OCI-M2 (cell line): ENCODE results near the gene SHC3.

Source experiments
- DNase-seq: peaks from one replicate; lab custom pipeline; 2025; ENCODE audit not compliant: unreplicated experiment; lab: John Stamatoyannopoulos, UW

The SHC3 gene

DNA sequence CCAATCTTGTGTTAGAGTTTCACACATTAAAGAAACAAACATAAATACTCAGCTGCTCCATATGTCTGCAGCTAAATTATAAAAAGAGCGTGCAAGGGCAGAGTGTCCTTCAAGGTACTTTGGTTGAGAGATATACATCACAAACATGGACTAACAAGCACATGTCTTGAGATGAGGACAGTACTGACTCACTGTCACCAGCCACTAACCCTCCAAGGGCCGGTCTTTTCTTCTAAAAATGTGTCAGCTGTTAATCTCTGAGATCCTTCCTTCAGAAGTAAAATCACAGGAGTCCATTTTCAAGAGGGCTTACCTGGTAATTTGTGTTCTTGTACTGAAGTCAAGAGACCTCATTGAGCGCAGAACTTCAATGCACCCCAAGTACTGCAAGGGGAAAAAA is 66.4 kb downstream of the SHC3 start:
- no peak for DNase-seq

DNA sequence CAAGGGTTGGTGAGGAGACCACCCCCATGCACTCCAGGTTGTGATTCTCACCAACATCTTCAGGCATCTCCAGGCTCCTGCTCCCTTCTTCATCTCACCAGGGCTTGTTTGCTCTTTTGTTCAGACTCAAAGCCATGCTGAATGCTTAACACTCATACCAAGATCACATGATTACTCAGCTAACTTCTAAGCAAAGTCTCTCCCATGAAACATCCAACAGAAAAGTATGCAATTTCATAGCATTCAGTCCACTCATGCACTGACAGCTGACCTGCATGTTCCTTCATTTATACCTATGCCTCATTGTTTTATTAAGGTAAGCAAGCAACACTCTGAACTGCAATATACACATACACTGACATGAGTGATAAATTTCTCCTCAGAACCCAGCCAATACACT is 69.0 kb downstream of the SHC3 start:
- no peak for DNase-seq

DNA sequence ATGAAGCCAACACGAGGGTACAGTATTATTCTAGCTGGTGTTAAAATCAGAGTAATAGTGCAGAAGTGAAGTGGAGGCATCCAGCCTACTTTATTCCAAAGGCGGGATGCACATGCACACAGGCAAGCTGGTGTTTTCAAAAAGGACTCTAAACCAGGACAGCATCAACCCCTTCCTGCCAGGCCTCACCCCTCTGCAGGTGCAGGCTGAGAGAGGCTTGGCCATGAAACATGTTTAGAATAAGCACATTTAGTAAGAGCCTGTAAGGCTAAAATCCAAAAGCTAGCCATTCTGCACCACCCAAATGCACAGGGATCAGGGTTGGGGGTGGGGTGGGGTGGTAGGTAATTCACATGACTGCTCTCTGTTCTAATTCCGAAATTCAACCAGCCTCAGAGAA is 71.2 kb downstream of the SHC3 start:
- no peak for DNase-seq

DNA sequence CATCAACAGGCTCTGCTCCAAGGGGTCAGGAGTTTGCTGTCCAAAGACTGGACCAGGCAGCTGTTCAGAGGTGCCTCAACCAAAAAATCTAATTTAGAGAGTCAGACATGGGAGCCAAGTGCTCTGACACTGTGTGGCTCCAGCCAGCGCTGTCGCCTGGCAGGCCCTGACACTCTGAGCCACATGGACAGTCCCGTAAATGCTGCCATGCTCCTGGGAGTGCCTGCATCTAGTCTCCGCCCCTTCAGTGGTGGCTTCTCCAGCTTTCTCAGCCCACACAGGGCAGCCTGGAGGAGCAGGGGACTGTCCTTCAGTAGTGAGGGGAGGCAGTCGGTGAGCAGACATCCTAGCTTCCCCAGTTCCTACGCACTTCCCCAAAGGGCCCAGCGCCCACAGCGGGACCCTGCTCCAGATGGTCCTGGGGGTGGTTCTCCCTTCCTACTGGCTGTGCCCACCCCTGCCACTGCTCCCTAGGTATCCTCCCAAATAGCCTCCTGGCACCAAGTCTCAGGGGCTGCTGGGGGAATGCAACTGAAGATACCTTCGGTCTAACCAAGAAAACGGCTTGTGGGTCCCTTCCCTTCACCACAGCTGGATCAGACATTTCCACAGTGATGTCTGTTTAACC is 72.3 kb downstream of the SHC3 start:
- DNase-seq, result no peak

DNA sequence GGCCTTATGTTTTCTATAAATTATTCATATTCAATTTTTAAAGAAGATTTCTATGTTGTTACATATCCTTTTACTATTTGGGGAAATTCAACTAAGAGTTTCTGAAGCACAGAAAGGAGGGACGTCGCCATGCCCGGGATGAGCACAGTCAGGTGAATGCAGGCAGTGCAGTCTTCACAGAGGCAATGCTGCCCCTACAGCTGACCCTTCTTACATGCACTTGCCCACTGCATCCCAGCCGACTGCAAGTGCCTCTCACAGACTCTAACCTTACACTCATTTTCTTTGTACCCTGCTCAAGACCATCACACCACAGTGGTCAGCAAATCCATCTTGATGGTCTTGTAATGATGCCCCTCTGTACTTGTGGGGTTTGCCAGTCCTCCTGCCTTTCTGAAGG is 73.8 kb downstream of the SHC3 start:
- DNase-seq, result no peak

DNA sequence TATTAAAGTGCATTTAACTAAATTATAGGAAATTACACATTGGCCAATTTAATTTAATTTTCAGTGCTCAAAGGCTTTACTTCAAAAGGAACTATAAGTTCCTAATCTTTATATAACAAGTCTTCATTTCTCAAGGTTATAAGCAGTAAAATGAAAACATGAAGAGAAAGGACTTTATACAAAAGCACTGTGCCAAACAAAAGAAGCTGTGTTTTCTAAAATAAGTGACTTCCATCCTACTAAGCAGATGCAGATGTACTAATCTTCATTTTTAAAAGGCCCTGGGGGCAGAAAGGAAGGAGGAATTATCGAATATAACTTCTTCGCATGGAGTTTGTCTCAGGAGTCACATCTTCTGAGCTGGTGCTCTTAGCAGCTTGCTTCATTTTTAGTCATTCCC is 81.4 kb downstream of the SHC3 start:
- DNase-seq, result no peak

DNA sequence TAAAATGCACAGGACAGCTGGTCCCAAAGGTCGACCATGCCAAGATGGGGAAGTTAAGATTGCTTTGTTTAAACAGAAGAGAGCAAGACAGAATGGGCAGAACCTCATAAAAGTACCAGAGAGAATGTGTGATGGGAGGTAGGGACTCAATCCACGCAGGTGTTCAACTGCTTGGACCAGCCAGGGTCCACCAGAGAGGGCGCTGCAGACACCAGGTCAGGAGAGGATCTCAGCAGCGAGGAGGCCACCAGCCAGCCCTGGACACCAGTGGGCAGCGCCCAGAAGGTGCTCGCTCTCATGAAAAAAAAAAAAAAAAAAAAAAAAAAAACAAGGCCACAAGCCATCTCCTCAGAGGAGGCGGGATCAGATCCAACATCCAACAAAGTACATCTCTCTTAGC is 81.8 kb downstream of the SHC3 start:
- DNase-seq, result no peak

DNA sequence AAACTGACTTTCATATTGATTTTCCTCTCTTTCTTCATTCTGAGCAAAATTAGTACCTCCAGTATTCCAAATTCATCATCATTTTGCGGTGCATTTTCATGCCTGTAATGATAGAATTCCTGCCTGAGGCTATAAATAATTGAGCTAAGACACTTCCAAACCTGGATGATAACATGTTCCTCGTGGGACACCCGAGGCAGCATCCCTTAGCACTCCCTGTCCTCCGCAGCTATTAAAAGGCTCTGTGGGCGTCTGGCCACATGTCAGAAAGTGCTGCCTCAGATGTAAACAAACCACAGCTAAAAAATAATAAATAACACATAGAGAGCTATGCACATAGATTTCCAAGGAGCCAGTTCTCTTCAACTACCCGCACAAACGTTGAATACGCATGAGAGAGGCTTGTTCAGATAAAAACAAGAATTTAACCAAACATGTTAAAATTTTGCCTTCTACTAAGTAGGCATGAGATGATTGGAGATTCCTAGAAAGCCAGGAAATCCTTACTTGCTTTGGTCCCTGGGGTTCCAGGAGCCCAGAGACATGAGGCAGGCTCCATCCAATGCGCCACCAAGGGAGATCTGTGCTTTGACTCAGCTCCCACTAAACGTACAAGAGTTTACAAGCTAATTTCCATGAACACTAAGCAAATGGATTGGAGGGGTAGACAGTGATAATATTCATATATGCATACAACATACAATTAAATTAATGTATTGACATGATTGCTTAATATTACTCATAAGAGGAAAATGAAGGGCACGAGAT is 82.7 kb downstream of the SHC3 start:
- DNase-seq, result no peak

DNA sequence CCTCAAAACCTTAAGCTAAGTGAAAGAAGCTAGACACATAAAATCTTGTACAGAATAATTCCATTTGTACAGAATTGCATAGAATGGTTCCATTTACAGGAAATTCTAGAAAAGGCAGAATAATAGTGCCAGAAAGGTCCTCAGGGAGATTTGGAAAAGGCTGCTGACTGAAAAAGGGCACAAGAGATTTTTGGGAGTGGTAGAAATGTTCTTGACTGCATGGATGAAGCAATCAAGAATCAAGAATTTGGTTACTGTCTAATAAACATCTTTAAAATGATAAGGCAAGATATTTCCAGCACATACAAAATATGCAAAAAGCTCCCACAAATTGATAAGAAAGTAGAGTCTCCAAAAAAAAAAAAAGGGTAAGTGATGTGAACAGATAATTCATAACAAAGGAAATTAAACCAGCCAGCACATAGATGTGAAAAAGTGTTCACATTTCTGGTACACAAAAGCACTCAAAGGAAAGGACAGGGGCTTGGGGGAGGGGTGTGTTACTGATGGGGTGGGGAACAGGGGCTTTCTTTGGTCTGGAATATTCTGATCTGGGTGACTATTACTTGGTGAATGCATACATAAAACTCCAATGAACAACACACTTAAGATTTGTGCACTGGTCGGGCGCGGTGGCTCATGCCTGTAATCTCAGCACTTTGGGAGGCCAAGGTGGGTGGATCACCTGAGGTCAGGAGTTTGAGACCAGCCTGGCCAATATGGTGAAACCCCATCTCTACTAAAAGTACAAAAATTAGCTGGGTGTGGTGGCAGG is 85.2 kb downstream of the SHC3 start:
- no peak for DNase-seq

DNA sequence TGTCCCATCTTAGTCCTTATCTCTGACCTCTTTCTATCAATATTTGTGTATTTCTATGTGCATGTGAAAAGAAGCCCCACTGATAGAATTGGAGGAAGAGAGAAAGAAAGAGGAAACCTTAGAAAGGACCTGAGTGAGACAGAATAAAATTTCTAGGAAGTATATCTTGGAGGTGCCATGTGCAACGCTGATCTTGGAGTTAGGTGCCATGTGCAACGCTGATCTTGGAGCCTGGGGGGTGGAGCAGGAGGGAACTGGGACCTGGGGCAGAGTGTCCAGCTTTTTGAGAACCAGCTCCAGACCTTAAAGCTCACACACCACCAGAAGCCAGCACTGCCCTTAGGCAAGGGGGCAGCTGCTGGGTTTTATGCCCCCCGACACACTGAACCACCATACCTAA is 89.4 kb downstream of the SHC3 start:
- no peak for DNase-seq

DNA sequence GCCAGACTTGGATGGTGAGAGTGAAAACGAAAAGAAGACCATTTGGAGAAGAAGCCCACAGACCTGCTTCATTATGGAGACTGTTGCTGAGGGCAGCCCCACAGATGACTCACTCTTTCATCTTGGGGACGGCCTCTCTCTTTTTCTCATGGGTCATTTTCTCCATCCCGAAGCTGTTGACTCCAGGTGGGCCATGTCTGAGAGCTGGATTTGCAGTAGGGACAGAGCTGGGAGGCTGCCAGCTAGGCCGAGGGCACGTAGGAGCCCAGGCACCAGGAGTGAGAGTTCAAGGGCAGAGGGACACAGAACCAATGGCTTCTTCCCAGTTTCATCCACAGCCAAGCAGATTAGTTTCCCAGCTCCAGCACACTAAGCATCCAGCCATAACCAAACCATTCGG is 95.0 kb downstream of the SHC3 start:
- DNase-seq, result no peak

DNA sequence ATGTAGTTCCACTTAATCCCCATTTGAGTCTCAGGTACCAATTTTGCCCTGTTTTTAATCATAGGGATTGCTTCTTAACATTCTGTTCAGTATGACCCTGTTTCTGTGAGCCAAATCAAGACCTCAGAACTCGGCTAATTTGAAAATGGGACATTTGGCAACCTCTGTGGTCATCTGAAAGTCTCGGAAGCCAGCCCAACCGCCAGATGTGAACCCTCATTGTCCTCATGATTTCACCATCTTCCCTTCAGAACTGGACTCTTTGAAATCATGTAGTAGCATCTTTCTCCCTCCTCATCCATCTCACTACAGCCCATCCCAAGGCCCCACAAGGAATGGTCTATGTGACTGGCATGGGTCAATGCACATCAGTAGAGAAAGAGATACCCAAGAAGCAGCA is 98.4 kb downstream of the SHC3 start:
- DNase-seq, result no peak

DNA sequence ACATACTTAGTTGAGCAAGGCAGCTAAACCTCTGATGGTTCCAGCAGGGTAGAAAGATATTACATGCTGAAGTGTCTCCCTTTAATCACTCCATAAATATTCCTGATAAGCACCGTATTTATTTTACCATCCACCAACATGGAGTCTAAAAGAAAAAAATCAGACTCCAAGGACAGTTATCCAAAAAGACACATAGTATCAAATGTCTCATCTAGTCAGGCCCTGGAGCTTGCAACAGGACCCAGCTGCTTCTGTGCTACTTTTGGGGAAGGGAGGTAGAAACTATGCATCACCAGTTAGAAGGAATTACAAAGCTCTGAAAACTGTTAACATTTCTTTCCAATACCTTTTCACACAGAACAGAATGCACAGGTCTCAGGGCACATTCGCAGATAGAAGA is 99.2 kb downstream of the SHC3 start:
- DNase-seq, result no peak

DNA sequence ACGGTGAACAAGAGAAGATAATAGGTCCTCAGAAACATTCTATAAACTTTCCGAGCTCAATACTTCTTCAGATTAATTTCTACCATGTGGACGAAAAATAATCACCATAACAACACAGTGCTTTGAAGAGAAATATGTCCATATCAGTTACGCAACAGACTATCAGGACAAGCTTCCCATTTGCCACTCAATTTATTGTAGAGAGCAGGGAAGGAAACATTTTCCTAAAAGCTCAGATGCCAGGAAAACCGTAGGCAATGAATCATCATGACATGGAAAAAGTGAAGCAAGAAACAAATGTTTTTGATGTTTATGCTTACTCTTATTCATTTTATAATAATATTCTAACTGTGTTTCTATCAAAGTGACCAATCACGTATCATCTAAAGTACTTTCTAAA is 99.8 kb downstream of the SHC3 start:
- DNase-seq, result no peak

DNA sequence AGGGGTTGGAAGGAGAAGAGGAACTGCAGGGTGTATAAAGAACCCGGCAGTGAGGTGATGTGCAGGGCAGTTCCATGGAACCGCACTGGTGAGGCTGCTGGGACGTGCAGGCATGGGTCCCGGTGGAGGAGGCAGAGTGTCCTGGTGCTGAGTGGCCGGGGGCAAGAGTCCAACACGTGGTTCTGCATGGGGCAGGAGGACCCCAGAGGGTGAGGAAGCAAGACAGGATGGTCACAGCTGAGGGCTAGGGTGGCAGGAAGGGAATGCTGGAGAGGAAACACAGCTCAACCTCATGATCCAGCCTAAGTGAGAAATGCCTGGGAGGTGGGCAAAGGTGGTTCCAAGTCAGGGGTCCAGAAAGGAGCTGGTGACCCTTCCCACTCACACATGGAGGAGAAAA is 100.2 kb downstream of the SHC3 start:
- no peak for DNase-seq

DNA sequence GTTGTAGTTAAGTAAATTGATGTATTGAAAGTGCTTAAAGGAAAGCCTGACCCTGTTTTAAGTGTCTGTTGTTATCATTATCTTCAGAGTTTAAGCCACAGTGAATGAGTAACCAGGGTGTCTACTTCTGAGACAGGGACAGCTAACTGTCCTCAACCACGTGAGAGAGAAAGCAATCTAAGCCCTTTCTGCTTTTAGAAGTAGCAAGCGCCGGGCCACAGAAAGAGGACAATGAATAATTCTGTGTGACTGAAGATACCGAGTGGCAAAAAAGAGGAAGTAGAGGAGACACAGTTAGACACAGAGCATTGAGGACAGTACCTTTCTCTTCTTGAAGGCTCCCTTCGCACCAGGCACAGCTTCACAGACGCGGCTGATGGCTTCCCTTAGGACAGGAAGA is 101.1 kb downstream of the SHC3 start:
- no peak for DNase-seq

DNA sequence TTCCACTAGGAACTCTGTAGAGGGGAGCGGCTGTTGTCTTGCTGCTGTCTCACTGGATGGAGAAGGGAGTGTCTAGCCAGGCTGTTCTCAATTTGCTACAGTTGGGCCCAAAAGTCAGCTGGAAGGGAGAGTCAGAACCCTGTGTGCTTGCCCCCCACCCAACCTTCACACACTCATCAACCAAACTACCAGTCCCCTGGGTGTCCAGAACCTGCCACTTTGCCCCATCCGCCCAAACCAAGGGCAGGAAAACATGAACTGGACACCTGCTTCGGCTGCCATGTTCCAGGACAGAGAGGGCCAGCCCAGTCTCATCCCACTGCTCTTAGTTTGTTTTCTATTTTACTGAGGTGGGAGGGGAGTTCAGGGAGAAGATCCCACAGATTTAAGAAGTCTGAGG is 105.2 kb downstream of the SHC3 start:
- DNase-seq, result no peak

DNA sequence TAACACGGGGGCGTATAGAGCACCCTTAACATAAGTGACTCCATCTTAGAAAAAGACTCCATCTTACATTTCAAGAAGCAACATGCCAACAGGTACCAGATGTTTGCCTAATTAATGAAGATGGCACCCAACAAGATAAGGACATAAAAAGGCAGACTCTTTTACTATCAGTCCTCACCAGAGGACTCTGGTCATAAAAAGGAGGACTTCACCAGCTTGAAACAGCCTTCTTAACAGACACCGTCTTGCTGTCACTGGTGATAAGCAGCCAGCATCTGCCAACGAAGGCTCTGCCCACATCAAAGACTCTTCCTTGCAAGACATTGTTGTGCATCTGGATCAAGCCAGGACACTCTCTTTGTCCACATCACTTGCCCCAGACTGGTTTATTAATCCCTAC is 107.0 kb downstream of the SHC3 start:
- DNase-seq, result no peak

DNA sequence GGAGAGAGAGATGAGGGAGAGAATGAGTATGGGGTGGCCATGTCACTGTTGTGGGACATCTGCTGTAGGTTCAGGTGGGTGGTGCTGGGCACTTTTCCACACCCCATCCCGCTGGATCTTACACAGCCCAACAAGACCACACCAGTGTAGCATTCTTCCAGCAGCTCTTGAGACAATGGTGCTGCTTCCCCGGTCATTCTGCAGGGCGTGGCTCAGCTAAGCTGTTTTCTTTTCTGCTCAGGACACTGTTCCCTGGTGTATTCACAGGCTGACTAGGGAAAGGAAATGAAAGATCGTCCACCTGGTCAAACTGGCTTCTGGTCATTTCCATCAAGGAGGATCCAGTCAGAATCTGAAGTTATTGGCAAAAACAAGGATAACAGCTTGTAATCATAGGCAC is 111.8 kb downstream of the SHC3 start:
- DNase-seq, result no peak

DNA sequence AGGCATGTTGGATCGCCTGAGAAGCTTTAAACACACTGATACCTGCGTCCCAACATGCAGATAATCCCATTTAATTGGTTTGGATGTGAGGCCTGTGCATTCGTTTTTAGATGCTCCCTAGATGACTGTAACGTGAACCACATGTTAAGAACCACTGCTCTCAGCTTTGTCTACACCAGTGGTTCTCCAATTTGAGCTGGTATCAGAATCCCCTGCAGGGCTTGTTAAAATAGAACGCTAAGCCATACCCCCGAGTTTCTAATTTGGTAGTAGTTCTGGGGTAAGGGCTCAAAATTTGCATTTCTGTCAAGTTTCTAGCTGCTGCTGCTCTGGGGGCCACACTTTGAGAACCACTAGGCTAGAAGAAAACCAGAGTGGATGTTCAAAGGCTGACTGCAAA is 112.7 kb downstream of the SHC3 start:
- DNase-seq, result no peak

DNA sequence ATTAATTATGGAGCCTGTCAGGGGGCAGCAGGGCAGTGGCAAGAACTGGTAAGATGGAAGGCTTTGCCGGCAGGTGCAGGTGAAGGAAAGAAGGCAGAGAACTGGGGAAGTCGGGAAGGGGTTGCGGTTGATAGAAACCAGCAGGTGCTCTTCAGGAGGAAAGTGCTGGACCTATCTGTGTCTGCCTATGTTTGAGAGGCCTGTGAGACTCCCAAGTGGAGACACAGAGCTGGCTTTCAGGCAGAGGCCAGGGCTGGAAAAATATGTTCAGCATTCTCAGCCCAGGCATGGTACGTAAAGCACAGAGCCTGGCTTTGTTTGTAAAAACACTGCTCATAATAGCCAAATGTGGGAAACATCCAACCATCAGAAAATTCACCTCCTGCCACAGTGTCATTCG is 117.8 kb downstream of the SHC3 start:
- no peak for DNase-seq

DNA sequence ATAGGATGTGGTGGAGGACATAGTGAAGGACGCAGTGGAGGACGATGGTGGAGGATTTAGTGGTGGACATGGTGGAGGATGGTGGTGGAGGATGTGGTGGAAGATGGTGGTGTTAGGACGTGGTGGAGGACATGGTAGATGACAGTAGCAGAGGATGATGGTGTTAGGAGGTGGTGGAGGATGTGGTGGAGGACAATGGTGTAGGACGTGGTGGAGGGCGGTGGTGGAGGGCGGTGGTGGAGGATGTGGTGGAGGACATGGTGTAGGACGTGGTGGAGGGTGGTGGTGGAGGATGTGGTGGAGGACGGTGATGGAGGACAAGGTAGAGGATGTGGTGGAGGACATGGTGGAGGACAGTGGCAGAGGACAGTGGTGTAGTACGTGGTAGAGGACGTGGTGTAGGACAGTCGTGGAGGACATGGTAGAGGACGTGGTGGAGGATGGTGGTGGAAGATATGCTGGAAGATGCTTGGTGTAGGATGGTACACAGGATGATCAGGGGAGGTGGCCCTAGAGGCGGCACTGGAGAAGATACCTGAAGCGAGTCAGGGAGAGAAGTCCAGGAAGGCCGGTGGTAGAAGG is 118.6 kb downstream of the SHC3 start:
- DNase-seq, result no peak
